Suprapubic skin (tissue), 4 donors: ENCODE results near the gene RPL10. TPM values are rescaled to one million over a fixed set of nuclear protein-coding genes. Genes with fewer than 3 reads are reported as not detected.

Experiments
- DNase-seq, 2 donors: peaks; one replicate each; pipeline ENCODE4 v3.0.0-alpha.2; 2019; ENCODE audit warnings: low spot score in 2 of 2
- H3K27ac ChIP-seq: fragments of 200-600 bp; sonication (generic); one replicate; pipeline ENCODE4 v1.5.1; 2019
- H3K27me3 ChIP-seq: fragments of 200-600 bp; sonication (generic); one replicate; pipeline ENCODE4 v1.5.1; 2019
- H3K36me3 ChIP-seq: fragments of 200-600 bp; sonication (generic); one replicate; pipeline ENCODE4 v1.5.1; 2019
- H3K4me1 ChIP-seq: fragments of 200-600 bp; sonication (generic); one replicate; pipeline ENCODE4 v1.5.1; 2019
- H3K4me3 ChIP-seq: fragments of 200-600 bp; sonication (generic); one replicate; pipeline ENCODE4 v1.5.1; 2019; ENCODE audit warnings: mild to moderate bottlenecking
- H3K9me3 ChIP-seq: fragments of 200-600 bp; sonication (generic); one replicate; pipeline ENCODE4 v1.5.1; 2019
- CTCF ChIP-seq, 2 donors: fragments of 200-600 bp in 1 of 2; fragments of 450-650 bp in 1 of 2; sonication (generic) in 1 of 2; IDR thresholded peaks; one replicate each; pipeline ENCODE4 v1.5.1; 2016 to 2019; ENCODE audit warnings: antibody characterized with exemption in 2 of 2, mild to moderate bottlenecking in 1 of 2, moderate library complexity in 1 of 2
- EP300 ChIP-seq: sonication (generic); formaldehyde crosslinking; IDR thresholded peaks from one replicate; pipeline ENCODE4 v1.6.1; 2017; ENCODE audit warnings: antibody characterized with exemption
- POLR2A ChIP-seq, 2 donors: fragments of 450-650 bp; IDR thresholded peaks; one replicate each; pipeline ENCODE4 v1.6.1; 2017; ENCODE audit warnings: antibody characterized with exemption in 2 of 2, mild to moderate bottlenecking in 2 of 2, moderate library complexity in 2 of 2
- POLR2AphosphoS5 ChIP-seq, 3 donors: sonication (generic); formaldehyde crosslinking; IDR thresholded peaks; one replicate each; pipeline ENCODE4 v1.6.1; 2017; ENCODE audit warnings: antibody characterized with exemption in 3 of 3
- WGBS: methylation state at CpG from one replicate; pipeline ENCODE4 v1.1.5; 2018; 5-methylcytosine and 5-hydroxymethylcytosine counted together
- total RNA-seq, 4 donors: library from RNA; depleted of rRNA; stranded (reverse); fragments of >200 nt; gene quantifications; one replicate each; pipeline ENCODE4 v1.1.0, GENCODE V29; 2016

The RPL10 gene
- total RNA-seq, 4 donors from 2014 or later = 3,684 to 7,390 (median 6,600) TPM

GRCh38 chrX:154374313-154375155 is 23.6 kb upstream of the RPL10 start, which contains the start of gene FLNA:
TSS of gene FLNA (minus strand) at chrX:154374634. CDS start at chrX:154371245, 3,389 bp downstream.
- WGBS = 73% methylated on average over 20 of the region's 95 CpGs
- DNase-seq = no peak

GRCh38 chrX:154375156-154375504 is 23.0 kb upstream of the RPL10 start:
- Histone ChIP-seq H3K4me3 (peak overlapping the region; percentile 67), H3K9me3 (no peaks in the 10 kb centered on the region), H3K4me1 (peaks cover 47% of the 10 kb centered on the region), H3K27ac (peak overlapping the region; percentile 71), H3K36me3 (no peaks in the 10 kb centered on the region), H3K27me3 (no peaks in the 10 kb centered on the region)
- 63% methylated on average over 10 of the region's 10 CpGs for WGBS
- TF ChIP-seq POLR2A (IDR thresholded peaks at IDR 0.05) = no peak
- no peak for TF ChIP-seq POLR2AphosphoS5 (IDR thresholded peaks at IDR 0.05)
- no peak for TF ChIP-seq CTCF (IDR thresholded peaks at IDR 0.05)
- no peak for TF ChIP-seq EP300
- no peak for DNase-seq

More at GRCh38 chrX:154374313-154375155, 23.6 kb upstream of the RPL10 start, which contains the start of gene FLNA:
- Histone ChIP-seq H3K4me3 (peak within 1 kb of the TSS; percentile 67), H3K36me3 (no peaks in the 10 kb centered on the region), H3K9me3 (no peaks in the 10 kb centered on the region), H3K27me3 (no peaks in the 10 kb centered on the region), H3K4me1 (peaks cover 45% of the 10 kb centered on the region), H3K27ac (peak within 1 kb of the TSS; percentile 71)
- TF ChIP-seq POLR2AphosphoS5 (IDR thresholded peaks at IDR 0.05) = no peak
- no peak for TF ChIP-seq CTCF (IDR thresholded peaks at IDR 0.05)
- no peak for TF ChIP-seq EP300
- TF ChIP-seq POLR2A (IDR thresholded peaks at IDR 0.05) = no peak

- no peak for DNase-seq
- H3K9me3 ChIP-seq = no peaks in the 10 kb centered on the region
- H3K4me3 ChIP-seq = no peak overlapping the region
- H3K27me3 ChIP-seq = no peaks in the 10 kb centered on the region
- no peak overlapping the region for H3K27ac ChIP-seq
- 82% methylated on average over 3 of the region's 3 CpGs for WGBS
- H3K36me3 ChIP-seq = no peaks in the 10 kb centered on the region
- TF ChIP-seq POLR2A (IDR thresholded peaks at IDR 0.05) (no peak), EP300 (no peak), POLR2AphosphoS5 (IDR thresholded peaks at IDR 0.05) (no peak), CTCF (IDR thresholded peaks at IDR 0.05) (no peak)
- H3K4me1 ChIP-seq = peaks cover 52% of the 10 kb centered on the region
Observed at GRCh38 chrX:154376774-154377173, 21.4 kb upstream of the RPL10 start.

GRCh38 chrX:154378059-154378798 is 19.9 kb upstream of the RPL10 start:
- Histone ChIP-seq H3K36me3 (no peaks in the 10 kb centered on the region), H3K27ac (peak overlapping the region; percentile 95), H3K4me3 (peak overlapping the region; percentile 56), H3K27me3 (no peaks in the 10 kb centered on the region), H3K9me3 (no peaks in the 10 kb centered on the region), H3K4me1 (peaks cover 37% of the 10 kb centered on the region)
- 50% methylated on average over 23 of the region's 79 CpGs for WGBS
- no peak for DNase-seq
- peak in 1 of 2 donors; percentile 65 for TF ChIP-seq POLR2A (IDR thresholded peaks at IDR 0.05)
- no peak for TF ChIP-seq POLR2AphosphoS5 (IDR thresholded peaks at IDR 0.05)

GRCh38 chrX:154378799-154379568 is 19.2 kb upstream of the RPL10 start, which contains the start of gene EMD:
TSS of gene EMD (plus strand) at chrX:154379295. CDS start at chrX:154379485, 190 bp downstream.
- H3K27me3 ChIP-seq = no peaks in the 10 kb centered on the region
- H3K4me1 ChIP-seq = peaks cover 30% of the 10 kb centered on the region
- peak; percentile 97 to 98 for DNase-seq
- H3K4me3 ChIP-seq = peak within 1 kb of the TSS; percentile 78
- 46% methylated on average over 81 of the region's 103 CpGs for WGBS
- H3K36me3 ChIP-seq = no peaks in the 10 kb centered on the region
- peak within 1 kb of the TSS; percentile 97 for H3K27ac ChIP-seq
- TF ChIP-seq POLR2AphosphoS5 (IDR thresholded peaks at IDR 0.05) (peak in 2 of 3 donors; percentile 24 to 66), CTCF (IDR thresholded peaks at IDR 0.05) (no peak), EP300 (no peak), POLR2A (IDR thresholded peaks at IDR 0.05) (peak; percentile 12 to 79)
- no peaks in the 10 kb centered on the region for H3K9me3 ChIP-seq
